ENCODE results near the gene ECSCR.
"Not testable (repeated sequence)": the region's sequence is repeated elsewhere in the genome, so short reads cannot be mapped to it uniquely, and the experiment has no call there.

Gene ECSCR

GRCh38 chr5:139486201-139486600 lies 23.7 kb upstream of the ECSCR start:
- H3K4me3 ChIP-seq (ENCODE audit: low read depth, low read length): no peak overlapping the region
- no peak overlapping the region for H3K27ac ChIP-seq (ENCODE audit: low read depth, low read length)
- H3K27me3 ChIP-seq (ENCODE audit: insufficient read depth, low read length): no peaks in the 10 kb centered on the region
- H3K36me3 ChIP-seq (ENCODE audit: insufficient read depth, low read length): no peaks in the 10 kb centered on the region
- H3K79me2 ChIP-seq (ENCODE audit: control insufficient read depth, insufficient read depth, low read length, unreplicated experiment): peaks cover 6% of the 10 kb centered on the region
- peaks cover 16% of the 10 kb centered on the region for H3K4me1 ChIP-seq (ENCODE audit: control insufficient read depth, insufficient read depth, low read length, unreplicated experiment)
- H2AFZ ChIP-seq (ENCODE audit: low read length, unreplicated experiment): no peak overlapping the region

GRCh38 chr5:139482890-139483208 lies 20.3 kb upstream of the ECSCR start:
- H3K27ac ChIP-seq (ENCODE audit: low read depth, low read length): peak overlapping the region; percentile 97
- H2AFZ ChIP-seq (ENCODE audit: low read length, unreplicated experiment); H3K36me3 ChIP-seq (ENCODE audit: insufficient read depth, low read length); H3K27me3 ChIP-seq (ENCODE audit: insufficient read depth, low read length): not testable (repeated sequence)
- H3K4me1 ChIP-seq (ENCODE audit: control insufficient read depth, insufficient read depth, low read length, unreplicated experiment): peaks cover 25% of the 10 kb centered on the region
- peaks cover 17% of the 10 kb centered on the region for H3K79me2 ChIP-seq (ENCODE audit: control insufficient read depth, insufficient read depth, low read length, unreplicated experiment)
- H3K4me3 ChIP-seq (ENCODE audit: low read depth, low read length): peak overlapping the region; percentile 79; the same call in 1 of the 2 replicates

GRCh38 chr5:139482050-139482889 lies 19.7 kb upstream of the ECSCR start, which contains the start of gene STING1:
Gene STING1 (minus strand): TSS chr5:139482758. CDS start chr5:139481704, 1,054 bp downstream.
- Histone ChIP-seq H3K4me1 (ENCODE audit: control insufficient read depth, insufficient read depth, low read length, unreplicated experiment) (peaks cover 25% of the 10 kb centered on the region), H3K36me3 (ENCODE audit: insufficient read depth, low read length) (no peaks in the 10 kb centered on the region), H3K27ac (ENCODE audit: low read depth, low read length) (peak within 1 kb of the TSS; percentile 97), H3K79me2 (ENCODE audit: control insufficient read depth, insufficient read depth, low read length, unreplicated experiment) (peaks cover 17% of the 10 kb centered on the region), H3K4me3 (ENCODE audit: low read depth, low read length) (peak within 1 kb of the TSS; percentile 79), H2AFZ (ENCODE audit: low read length, unreplicated experiment) (peak within 1 kb of the TSS; percentile 53), H3K27me3 (ENCODE audit: insufficient read depth, low read length) (no peaks in the 10 kb centered on the region)

GRCh38 chr5:139481580-139482049 lies 19.1 kb upstream of the ECSCR start:
- Histone ChIP-seq H3K36me3 (ENCODE audit: insufficient read depth, low read length) (no peaks in the 10 kb centered on the region), H3K79me2 (ENCODE audit: control insufficient read depth, insufficient read depth, low read length, unreplicated experiment) (peaks cover 17% of the 10 kb centered on the region), H3K4me1 (ENCODE audit: control insufficient read depth, insufficient read depth, low read length, unreplicated experiment) (peaks cover 25% of the 10 kb centered on the region), H2AFZ (ENCODE audit: low read length, unreplicated experiment) (no peak overlapping the region), H3K4me3 (ENCODE audit: low read depth, low read length) (peak overlapping the region; percentile 79), H3K27ac (ENCODE audit: low read depth, low read length) (peak overlapping the region; percentile 97), H3K27me3 (ENCODE audit: insufficient read depth, low read length) (no peaks in the 10 kb centered on the region)

GRCh38 chr5:139481122-139481533 lies 18.6 kb upstream of the ECSCR start:
- Histone ChIP-seq H3K36me3 (ENCODE audit: insufficient read depth, low read length) (no peaks in the 10 kb centered on the region), H2AFZ (ENCODE audit: low read length, unreplicated experiment) (no peak overlapping the region), H3K27me3 (ENCODE audit: insufficient read depth, low read length) (no peaks in the 10 kb centered on the region), H3K27ac (ENCODE audit: low read depth, low read length) (peak overlapping the region; percentile 97), H3K4me1 (ENCODE audit: control insufficient read depth, insufficient read depth, low read length, unreplicated experiment) (peaks cover 25% of the 10 kb centered on the region), H3K79me2 (ENCODE audit: control insufficient read depth, insufficient read depth, low read length, unreplicated experiment) (peaks cover 17% of the 10 kb centered on the region), H3K4me3 (ENCODE audit: low read depth, low read length) (peak overlapping the region; percentile 79)

- H3K36me3 ChIP-seq (ENCODE audit: insufficient read depth, low read length); H3K4me3 ChIP-seq (ENCODE audit: low read depth, low read length); H3K27ac ChIP-seq (ENCODE audit: low read depth, low read length); H2AFZ ChIP-seq (ENCODE audit: low read length, unreplicated experiment); H3K27me3 ChIP-seq (ENCODE audit: insufficient read depth, low read length): not testable (repeated sequence)
- Histone ChIP-seq H3K4me1 (ENCODE audit: control insufficient read depth, insufficient read depth, low read length, unreplicated experiment) (peaks cover 33% of the 10 kb centered on the region), H3K79me2 (ENCODE audit: control insufficient read depth, insufficient read depth, low read length, unreplicated experiment) (peaks cover 17% of the 10 kb centered on the region)
Observed at GRCh38 chr5:139479729-139480128, 17.2 kb upstream of the ECSCR start.

- not testable (repeated sequence) for H3K36me3 ChIP-seq (ENCODE audit: insufficient read depth, low read length); H3K27ac ChIP-seq (ENCODE audit: low read depth, low read length); H3K27me3 ChIP-seq (ENCODE audit: insufficient read depth, low read length); H2AFZ ChIP-seq (ENCODE audit: low read length, unreplicated experiment); H3K4me3 ChIP-seq (ENCODE audit: low read depth, low read length)
- Histone ChIP-seq H3K4me1 (ENCODE audit: control insufficient read depth, insufficient read depth, low read length, unreplicated experiment) (peaks cover 33% of the 10 kb centered on the region), H3K79me2 (ENCODE audit: control insufficient read depth, insufficient read depth, low read length, unreplicated experiment) (peaks cover 17% of the 10 kb centered on the region)
Observed at GRCh38 chr5:139478657-139479423, 16.3 kb upstream of the ECSCR start.

GRCh38 chr5:139475865-139476617 lies 13.5 kb upstream of the ECSCR start:
- H3K4me1 ChIP-seq (ENCODE audit: control insufficient read depth, insufficient read depth, low read length, unreplicated experiment): peaks cover 28% of the 10 kb centered on the region
- H2AFZ ChIP-seq (ENCODE audit: low read length, unreplicated experiment): no peak overlapping the region
- H3K4me3 ChIP-seq (ENCODE audit: low read depth, low read length): no peak overlapping the region
- H3K36me3 ChIP-seq (ENCODE audit: insufficient read depth, low read length): no peaks in the 10 kb centered on the region
- H3K27ac ChIP-seq (ENCODE audit: low read depth, low read length): no peak overlapping the region
- H3K79me2 ChIP-seq (ENCODE audit: control insufficient read depth, insufficient read depth, low read length, unreplicated experiment): peaks cover 9% of the 10 kb centered on the region
- no peaks in the 10 kb centered on the region for H3K27me3 ChIP-seq (ENCODE audit: insufficient read depth, low read length)

GRCh38 chr5:139474890-139475791 lies 12.6 kb upstream of the ECSCR start:
- H2AFZ ChIP-seq (ENCODE audit: low read length, unreplicated experiment): no peak overlapping the region
- H3K79me2 ChIP-seq (ENCODE audit: control insufficient read depth, insufficient read depth, low read length, unreplicated experiment): peaks cover 1% of the 10 kb centered on the region
- H3K27me3 ChIP-seq (ENCODE audit: insufficient read depth, low read length): no peaks in the 10 kb centered on the region
- no peaks in the 10 kb centered on the region for H3K36me3 ChIP-seq (ENCODE audit: insufficient read depth, low read length)
- peaks cover 21% of the 10 kb centered on the region for H3K4me1 ChIP-seq (ENCODE audit: control insufficient read depth, insufficient read depth, low read length, unreplicated experiment)
- H3K27ac ChIP-seq (ENCODE audit: low read depth, low read length): no peak overlapping the region
- H3K4me3 ChIP-seq (ENCODE audit: low read depth, low read length): no peak overlapping the region

Data from ACC112 (cell line).